Neural crest cell (in vitro differentiated cells): ENCODE results near the gene SFRP5. TPM values are rescaled to one million over a fixed set of nuclear protein-coding genes. Genes with fewer than 3 reads are reported as not detected.

Experiments
- DNase-seq: peaks from one replicate; pipeline ENCODE4 v3.0.0; 2021; ENCODE audit warnings: low read depth, mixed read lengths, low spot score
- H3K27ac Mint-ChIP-seq: one replicate; pipeline ENCODE4 v1.8.0; 2021; ENCODE audit warnings: mild to moderate bottlenecking, mixed read lengths; ENCODE audit not compliant: unreplicated experiment
- H3K27me3 Mint-ChIP-seq: 2 replicates; pipeline ENCODE4 v1.8.0; 2021; ENCODE audit warnings: low read depth, mild to moderate bottlenecking, mixed read lengths
- H3K36me3 Mint-ChIP-seq: 2 replicates; pipeline ENCODE4 v1.8.0; 2021; ENCODE audit warnings: low read depth, mild to moderate bottlenecking, mixed read lengths
- H3K4me1 Mint-ChIP-seq: 2 replicates; pipeline ENCODE4 v1.8.0; 2021; ENCODE audit warnings: mixed read lengths
- H3K4me3 Mint-ChIP-seq: one replicate; pipeline ENCODE4 v1.8.0; 2021; ENCODE audit warnings: mild to moderate bottlenecking, mixed read lengths
- H3K9me3 Mint-ChIP-seq: 2 replicates; pipeline ENCODE4 v1.8.0; 2021; ENCODE audit warnings: mixed read lengths
- total RNA-seq: library from RNA; stranded (reverse); gene quantifications from 2 replicates; pipeline ENCODE4 v1.2.1, GENCODE V29; 2021
- TF ChIP-seq, protein P1 (sequence below): fragments of 200-600 bp; sonication (generic); conservative IDR thresholded peaks from 2 replicates; pipeline ENCODE4 v1.5.0; 2021; ENCODE audit warnings: antibody characterized with exemption, mild to moderate bottlenecking

Gene SFRP5
- total RNA-seq, 1 donor from 2014 or later, result not detected

DNA sequence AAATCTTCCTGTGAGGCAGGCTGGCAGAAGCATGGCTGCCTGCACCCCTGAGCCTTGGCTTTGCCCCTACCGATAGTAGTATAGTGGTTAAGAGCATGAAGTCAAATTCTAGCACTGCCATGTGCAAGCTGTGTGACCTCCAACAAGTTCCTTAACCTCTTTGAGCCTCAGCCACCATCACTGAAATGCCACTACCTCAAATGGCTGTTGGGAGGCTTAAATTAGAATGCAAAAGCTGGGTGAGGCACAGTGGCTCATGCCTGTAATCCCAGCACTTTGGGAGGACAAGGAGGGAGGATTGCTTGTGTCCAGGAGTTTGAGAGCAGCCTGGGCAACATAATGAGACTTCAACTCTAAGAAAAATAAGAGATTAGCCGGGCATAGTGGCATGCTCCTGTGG lies 8.4 kb downstream of the SFRP5 start:
- no peak overlapping the region for H3K27ac Mint-ChIP-seq
- DNase-seq, result no peak
- TF ChIP-seq, protein P1, sequence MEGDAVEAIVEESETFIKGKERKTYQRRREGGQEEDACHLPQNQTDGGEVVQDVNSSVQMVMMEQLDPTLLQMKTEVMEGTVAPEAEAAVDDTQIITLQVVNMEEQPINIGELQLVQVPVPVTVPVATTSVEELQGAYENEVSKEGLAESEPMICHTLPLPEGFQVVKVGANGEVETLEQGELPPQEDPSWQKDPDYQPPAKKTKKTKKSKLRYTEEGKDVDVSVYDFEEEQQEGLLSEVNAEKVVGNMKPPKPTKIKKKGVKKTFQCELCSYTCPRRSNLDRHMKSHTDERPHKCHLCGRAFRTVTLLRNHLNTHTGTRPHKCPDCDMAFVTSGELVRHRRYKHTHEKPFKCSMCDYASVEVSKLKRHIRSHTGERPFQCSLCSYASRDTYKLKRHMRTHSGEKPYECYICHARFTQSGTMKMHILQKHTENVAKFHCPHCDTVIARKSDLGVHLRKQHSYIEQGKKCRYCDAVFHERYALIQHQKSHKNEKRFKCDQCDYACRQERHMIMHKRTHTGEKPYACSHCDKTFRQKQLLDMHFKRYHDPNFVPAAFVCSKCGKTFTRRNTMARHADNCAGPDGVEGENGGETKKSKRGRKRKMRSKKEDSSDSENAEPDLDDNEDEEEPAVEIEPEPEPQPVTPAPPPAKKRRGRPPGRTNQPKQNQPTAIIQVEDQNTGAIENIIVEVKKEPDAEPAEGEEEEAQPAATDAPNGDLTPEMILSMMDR, result no peak
- H3K4me1 Mint-ChIP-seq, result peaks cover 8% of the 10 kb centered on the region
- H3K36me3 Mint-ChIP-seq, result peaks cover 4% of the 10 kb centered on the region
- H3K9me3 Mint-ChIP-seq, result no peaks in the 10 kb centered on the region
- peaks cover 8% of the 10 kb centered on the region for H3K27me3 Mint-ChIP-seq
- no peak overlapping the region for H3K4me3 Mint-ChIP-seq

GRCh38 chr10:97762816-97763215 lies 9.0 kb downstream of the SFRP5 start:
- Mint-ChIP-seq H3K27me3 (peaks cover 2% of the 10 kb centered on the region), H3K27ac (no peak overlapping the region), H3K36me3 (peaks cover 4% of the 10 kb centered on the region), H3K4me1 (peaks cover 5% of the 10 kb centered on the region), H3K4me3 (no peak overlapping the region), H3K9me3 (no peaks in the 10 kb centered on the region)
- no peak for DNase-seq
- TF ChIP-seq, protein P1, result no peak

- Mint-ChIP-seq H3K4me3 (no peak overlapping the region), H3K27ac (no peak overlapping the region), H3K9me3 (no peaks in the 10 kb centered on the region), H3K4me1 (peaks cover 5% of the 10 kb centered on the region), H3K27me3 (no peaks in the 10 kb centered on the region), H3K36me3 (peaks cover 4% of the 10 kb centered on the region)
- TF ChIP-seq, protein P1, result no peak
- no peak for DNase-seq
Observed at GRCh38 chr10:97762056-97762455, 9.7 kb downstream of the SFRP5 start.

- TF ChIP-seq, protein P1, result no peak
- Mint-ChIP-seq H3K27me3 (no peaks in the 10 kb centered on the region), H3K4me3 (no peak overlapping the region), H3K27ac (peak overlapping the region; percentile 44), H3K36me3 (peaks cover 4% of the 10 kb centered on the region), H3K4me1 (peaks cover 5% of the 10 kb centered on the region), H3K9me3 (no peaks in the 10 kb centered on the region)
- DNase-seq, result no peak
Observed at GRCh38 chr10:97761331-97761865, 10.4 kb downstream of the SFRP5 start.

DNA sequence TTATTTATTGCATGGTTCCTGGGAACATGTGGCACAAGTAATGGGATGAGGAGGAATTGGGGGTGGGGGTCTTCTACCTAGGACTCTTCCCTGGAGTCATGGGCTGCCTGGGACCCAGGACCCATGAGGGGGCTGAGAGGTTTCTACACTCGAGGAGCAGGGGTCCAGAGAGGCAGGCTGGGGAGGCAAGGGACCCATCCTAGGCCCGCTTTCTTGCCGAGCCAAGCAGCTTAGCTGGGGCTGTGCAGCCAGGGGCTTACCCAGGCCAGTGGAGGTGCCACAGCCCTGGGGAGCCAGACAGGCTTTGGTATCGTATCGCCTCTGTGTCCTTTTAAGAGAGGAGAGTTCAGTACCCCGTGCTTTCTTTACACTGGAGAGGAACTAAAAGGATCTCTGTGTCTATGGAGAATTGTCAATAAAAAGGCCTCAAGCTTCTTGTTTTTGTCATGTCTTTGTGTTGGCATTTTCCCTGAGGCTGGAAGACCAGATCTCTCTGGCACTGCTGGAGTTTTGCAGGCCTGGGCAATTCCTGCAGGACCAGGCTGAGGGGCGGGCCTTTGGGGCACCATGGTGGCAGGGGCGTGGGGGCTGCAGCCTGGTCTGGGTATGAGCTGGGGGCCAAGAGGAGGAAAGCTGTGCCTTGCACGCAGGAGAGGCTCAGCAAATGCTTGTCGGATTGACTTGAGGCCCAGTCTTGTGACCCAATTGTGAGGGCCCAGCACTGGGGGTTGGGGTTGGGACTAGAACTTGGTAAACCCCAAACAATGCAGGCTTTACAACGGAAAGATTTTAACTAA lies 11.1 kb downstream of the SFRP5 start:
- H3K9me3 Mint-ChIP-seq, result no peaks in the 10 kb centered on the region
- peak overlapping the region; percentile 44 for H3K27ac Mint-ChIP-seq
- H3K4me3 Mint-ChIP-seq, result no peak overlapping the region
- H3K27me3 Mint-ChIP-seq, result no peaks in the 10 kb centered on the region
- H3K4me1 Mint-ChIP-seq, result peaks cover 5% of the 10 kb centered on the region
- H3K36me3 Mint-ChIP-seq, result peaks cover 4% of the 10 kb centered on the region
- DNase-seq, result no peak
- TF ChIP-seq, protein P1, result no peak
